HUES6 (cell line): Measurements from ENCODE around the gene GRK5.

ENCODE experiments used
- H3K27ac ChIP-seq: 2 replicates; pipeline ENCODE4 v1.7.0; 2013; ENCODE audit warnings: low read depth, mild to moderate bottlenecking, low read length, inconsistent platforms
- H3K27me3 ChIP-seq: 2 replicates; pipeline ENCODE4 v1.6.1; 2013; ENCODE audit warnings: low read length; ENCODE audit not compliant: control insufficient read depth, insufficient read depth
- H3K36me3 ChIP-seq: 2 replicates; pipeline ENCODE4 v1.6.1; 2013; ENCODE audit warnings: low read length; ENCODE audit not compliant: control insufficient read depth, insufficient read depth
- H3K4me1 ChIP-seq: 2 replicates; pipeline ENCODE4 v1.6.1; 2013; ENCODE audit warnings: low read length; ENCODE audit not compliant: control insufficient read depth, insufficient read depth
- H3K4me3 ChIP-seq: 2 replicates; pipeline ENCODE4 v1.5.1; 2013; ENCODE audit warnings: low read depth, low read length
- H3K9ac ChIP-seq: one replicate; pipeline ENCODE4 v1.6.1; 2013; ENCODE audit warnings: mild to moderate bottlenecking, low read length
- H3K9me3 ChIP-seq: 2 replicates; pipeline ENCODE4 v1.6.1; 2013; ENCODE audit warnings: low read depth, low read length; ENCODE audit not compliant: control insufficient read depth, insufficient read depth

Gene GRK5

DNA sequence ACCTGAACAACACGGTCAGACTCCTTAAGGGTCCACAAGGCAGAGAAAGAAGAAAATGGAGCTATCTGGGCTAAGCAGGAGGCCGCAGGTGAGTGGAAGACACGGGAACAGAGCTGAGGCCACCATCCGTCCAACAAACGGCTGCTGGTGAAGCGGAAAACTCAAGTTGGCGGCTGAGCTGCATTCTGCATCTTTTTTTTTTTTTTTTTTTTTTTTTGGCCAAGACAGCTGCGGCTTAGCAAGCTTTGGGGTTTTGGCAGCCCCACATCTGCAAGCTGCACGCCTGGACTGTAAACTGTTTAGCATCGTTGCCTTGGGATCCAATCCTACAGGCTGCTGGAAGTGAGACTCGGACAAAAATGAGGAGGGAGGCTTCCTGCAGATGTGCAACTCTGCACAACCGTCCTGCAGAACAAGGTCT lies 297.8 kb downstream of the GRK5 start:
- Histone ChIP-seq H3K27me3 (no peaks in the 10 kb centered on the region), H3K4me3 (no peak overlapping the region), H3K36me3 (no peaks in the 10 kb centered on the region), H3K9me3 (no peaks in the 10 kb centered on the region), H3K9ac (no peak overlapping the region), H3K4me1 (peaks cover 8% of the 10 kb centered on the region; the same call in 1 of the 2 replicates), H3K27ac (no peak overlapping the region)
